BLaER1 treated with 17β-estradiol and CSF1 and Interleukin-3, amounts not matched to agents 10 nM and 100 nM (cell line): Measurements from ENCODE around the gene BCAP31.

Experiments used
- H3K27ac ChIP-seq, 11 experiments: shearing (Covaris generic); formaldehyde crosslinking; 2 replicates each; pipeline ENCODE4 v1.8.1; 2022
- H3K27me3 ChIP-seq, 11 experiments: shearing (Covaris generic); formaldehyde crosslinking; 2 replicates each; pipeline ENCODE4 v1.8.1; 2022
- H3K36me3 ChIP-seq, 11 experiments: shearing (Covaris generic); formaldehyde crosslinking; 2 replicates each; pipeline ENCODE4 v1.8.1; 2022
- H3K4me1 ChIP-seq, 10 experiments: shearing (Covaris generic); formaldehyde crosslinking; 2 replicates each; pipeline ENCODE4 v1.8.1; 2022
- H3K4me2 ChIP-seq, 11 experiments: shearing (Covaris generic); formaldehyde crosslinking; 2 replicates each; pipeline ENCODE4 v1.8.1; 2022
- H3K4me3 ChIP-seq, 10 experiments: shearing (Covaris generic); formaldehyde crosslinking; 2 replicates each; pipeline ENCODE4 v1.8.1; 2022
- H3K9ac ChIP-seq, 11 experiments: shearing (Covaris generic); formaldehyde crosslinking; 2 replicates each; pipeline ENCODE4 v1.8.1; 2022
- H3K9me3 ChIP-seq, 11 experiments: shearing (Covaris generic); formaldehyde crosslinking; replicated peaks in 1 of 11; 2 replicates each; pipeline ENCODE4 v1.8.1; 2022
- H4K20me1 ChIP-seq, 11 experiments: shearing (Covaris generic); formaldehyde crosslinking; 2 replicates each; pipeline ENCODE4 v1.8.1; 2022
- Cebpa-rat ChIP-seq, 11 experiments: shearing (Covaris generic); IDR thresholded peaks; 2 replicates each; pipeline ENCODE4 v1.8.1; 2022

Gene BCAP31

DNA sequence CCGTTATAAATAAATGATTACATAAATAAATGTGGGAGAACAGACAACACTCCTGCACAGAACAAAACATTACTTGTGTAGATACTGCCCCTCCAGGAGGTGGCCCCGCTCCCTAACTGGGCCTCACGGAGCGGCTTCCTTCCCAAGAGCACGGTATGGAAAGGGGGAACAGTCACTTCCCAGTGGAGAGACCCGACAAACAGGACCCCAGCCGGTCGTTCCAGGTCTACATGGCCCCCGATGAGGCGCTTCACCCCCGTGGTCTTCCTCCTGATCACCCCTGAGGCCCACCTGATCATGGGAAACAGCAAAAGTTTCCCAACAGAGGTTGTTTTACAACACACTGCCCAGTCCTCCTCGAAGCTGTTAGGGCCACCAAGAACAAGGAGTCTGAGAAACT lies 43.0 kb downstream of the BCAP31 start:
- H3K9ac ChIP-seq, result no peak overlapping the region
- H3K4me2 ChIP-seq, result no peak overlapping the region
- H3K4me1 ChIP-seq, result no peaks in the 10 kb centered on the region
- no peak for TF ChIP-seq Cebpa-rat (IDR thresholded peaks at IDR 0.05)
- H3K9me3 ChIP-seq, result peaks cover 15 to 39% (median 29%) of the 10 kb centered on the region in 11 experiments
- no peaks in the 10 kb centered on the region for H3K36me3 ChIP-seq
- H3K27ac ChIP-seq, result no peak overlapping the region
- no peak overlapping the region for H3K4me3 ChIP-seq
- peaks cover 3 to 57% (median 36%) of the 10 kb centered on the region in 11 experiments; a peak in 19 of 22 replicates for H3K27me3 ChIP-seq
- no peaks in the 10 kb centered on the region for H4K20me1 ChIP-seq

DNA sequence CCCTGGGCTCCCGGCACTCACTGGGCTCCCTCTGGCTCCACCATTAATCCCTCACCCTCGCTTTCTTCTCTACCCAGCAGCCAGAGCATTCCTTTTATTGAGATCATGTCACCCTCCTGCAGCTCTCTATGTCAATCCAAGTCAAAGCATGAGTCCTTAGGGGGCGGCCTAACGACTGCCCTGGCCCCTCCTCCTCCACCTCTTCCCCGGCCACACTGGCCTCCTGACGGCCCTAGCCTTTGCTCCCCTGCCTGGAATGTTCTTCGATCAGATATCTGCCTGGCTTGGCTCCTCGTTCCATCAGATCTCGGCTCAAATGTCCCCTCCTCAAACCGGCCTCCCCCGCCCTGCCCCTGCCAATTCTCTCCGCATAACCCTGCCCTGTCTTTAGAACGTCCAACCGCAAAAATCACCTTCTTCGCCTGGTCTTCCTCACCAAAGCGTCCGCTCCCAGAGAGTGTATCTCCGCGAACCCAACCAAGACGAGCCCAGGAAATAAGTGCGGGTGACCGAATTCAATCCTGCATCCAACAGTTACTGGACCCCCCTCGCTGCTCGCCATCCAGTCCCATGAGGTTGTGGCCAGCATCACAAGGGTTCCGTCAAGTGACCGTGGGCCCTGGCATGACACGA lies 49.9 kb downstream of the BCAP31 start:
- Histone ChIP-seq H3K27me3 (peaks cover 39 to 79% (median 64%) of the 10 kb centered on the region in 11 experiments), H3K36me3 (no peaks in the 10 kb centered on the region), H3K4me2 (no peak overlapping the region), H3K27ac (no peak overlapping the region), H3K4me1 (peaks cover 0 to 13% (median 0%) of the 10 kb centered on the region in 10 experiments; a peak in 4 of 20 replicates), H4K20me1 (no peaks in the 10 kb centered on the region; a peak in 1 of 22 replicates), H3K9me3 (peaks cover 0 to 41% (median 25%) of the 10 kb centered on the region in 11 experiments; a peak in 11 of 22 replicates), H3K4me3 (no peak overlapping the region), H3K9ac (no peak overlapping the region)
- no peak for TF ChIP-seq Cebpa-rat (IDR thresholded peaks at IDR 0.05)

DNA sequence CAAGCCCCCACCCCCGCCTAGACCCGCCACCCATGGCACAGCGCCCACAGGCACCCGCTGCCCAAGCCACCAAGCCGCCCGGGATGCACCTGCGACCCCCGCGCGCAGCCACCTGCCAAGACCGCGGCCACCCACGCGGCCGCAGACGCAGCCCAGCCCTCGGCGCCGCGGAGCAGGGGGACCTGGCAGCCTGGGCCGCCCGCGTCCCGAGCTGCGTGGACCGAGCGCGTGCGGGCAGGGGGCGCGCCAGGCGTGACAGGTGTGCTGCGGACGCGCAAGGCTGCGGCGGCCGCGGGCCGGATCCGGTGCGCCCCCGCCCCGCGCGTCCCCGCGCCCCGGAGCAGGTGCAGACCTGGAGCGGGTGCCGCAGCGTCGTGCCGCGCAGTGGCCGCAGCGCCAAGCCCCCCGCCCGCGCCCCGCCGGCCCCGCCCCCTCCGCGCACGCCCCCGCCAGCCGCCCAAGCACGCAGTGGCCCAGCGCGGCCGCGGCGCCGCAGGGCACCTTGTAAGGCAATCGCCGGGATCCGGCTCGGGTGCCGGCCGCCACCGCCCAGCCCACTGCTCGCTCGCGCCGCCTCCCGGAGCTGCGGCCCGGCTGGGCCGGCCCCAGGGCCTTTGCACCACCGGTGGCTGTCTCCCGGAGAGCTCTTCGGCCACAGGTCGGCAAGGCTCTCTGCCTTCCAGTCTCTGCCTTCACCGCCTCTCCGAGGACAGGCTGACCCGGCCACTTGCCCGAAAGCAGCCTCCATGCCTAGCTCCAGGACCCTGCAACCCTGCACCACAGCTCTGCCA lies 50.6 kb downstream of the BCAP31 start, which contains the start of gene PNCK:
Gene PNCK, minus strand, starts transcription at position 386 of the 791 bp plus-strand sequence. CDS start 737 bp downstream, outside the sequence.
- Histone ChIP-seq H3K4me3 (no peak within 1 kb of the TSS), H3K4me1 (peaks cover 0 to 13% (median 0%) of the 10 kb centered on the region in 10 experiments; a peak in 4 of 20 replicates), H3K36me3 (no peaks in the 10 kb centered on the region), H3K27me3 (peaks cover 36 to 72% (median 61%) of the 10 kb centered on the region in 11 experiments), H4K20me1 (no peaks in the 10 kb centered on the region; a peak in 1 of 22 replicates), H3K9me3 (peaks cover 0 to 48% (median 27%) of the 10 kb centered on the region in 11 experiments; a peak in 13 of 22 replicates), H3K27ac (no peak within 1 kb of the TSS), H3K4me2 (no peak within 1 kb of the TSS), H3K9ac (no peak within 1 kb of the TSS)
- TF ChIP-seq Cebpa-rat (IDR thresholded peaks at IDR 0.05), result no peak

DNA sequence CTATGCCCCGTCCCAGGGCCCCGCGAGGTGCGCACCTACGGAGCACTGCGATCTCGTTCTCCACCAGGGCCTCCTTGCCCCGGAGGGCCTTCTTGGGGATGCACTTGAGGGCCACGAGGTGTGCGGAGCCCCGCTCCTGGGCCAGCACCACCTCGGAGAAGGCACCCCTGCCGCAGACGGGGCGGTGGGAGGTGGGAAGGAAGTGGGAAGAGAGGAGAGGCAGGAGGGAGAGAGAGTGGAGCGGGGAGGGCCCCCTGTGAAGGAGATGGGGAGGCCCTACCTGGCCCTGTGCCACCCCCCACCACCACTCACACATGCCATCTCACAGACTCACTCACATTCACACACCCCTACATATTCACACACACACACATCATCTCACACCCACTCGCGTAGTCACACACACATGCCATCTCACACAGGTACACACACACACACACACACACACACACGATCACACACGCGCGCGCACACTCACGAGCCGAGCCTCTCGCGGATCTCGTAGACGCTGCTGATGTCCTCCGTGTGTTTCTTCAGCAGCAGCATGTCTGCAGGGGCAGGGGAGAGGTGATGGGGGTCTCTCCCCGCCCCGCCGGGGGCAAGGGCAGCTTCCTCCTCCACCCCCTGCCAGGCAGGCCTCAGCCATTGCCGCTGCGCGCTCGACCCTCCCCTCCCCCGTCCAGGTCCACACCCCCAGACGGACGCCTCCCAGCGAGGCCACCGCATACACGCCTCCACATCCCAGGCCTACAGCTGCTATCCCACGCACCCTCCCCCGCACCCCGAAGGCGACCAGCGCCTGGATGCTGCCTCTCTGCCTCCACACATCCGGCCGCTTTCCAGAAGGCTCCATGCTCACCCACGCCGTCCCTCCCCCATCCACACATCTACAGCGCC lies 51.4 kb downstream of the BCAP31 start:
- Histone ChIP-seq H3K4me2 (no peak overlapping the region), H3K36me3 (no peaks in the 10 kb centered on the region), H4K20me1 (no peaks in the 10 kb centered on the region; a peak in 1 of 22 replicates), H3K9me3 (peaks cover 0 to 54% (median 34%) of the 10 kb centered on the region in 11 experiments; a peak in 13 of 22 replicates), H3K27ac (no peak overlapping the region), H3K4me1 (peaks cover 0 to 13% (median 0%) of the 10 kb centered on the region in 10 experiments; a peak in 4 of 20 replicates), H3K27me3 (peaks cover 36 to 65% (median 57%) of the 10 kb centered on the region in 11 experiments), H3K9ac (no peak overlapping the region), H3K4me3 (no peak overlapping the region)
- TF ChIP-seq Cebpa-rat (IDR thresholded peaks at IDR 0.05), result no peak

DNA sequence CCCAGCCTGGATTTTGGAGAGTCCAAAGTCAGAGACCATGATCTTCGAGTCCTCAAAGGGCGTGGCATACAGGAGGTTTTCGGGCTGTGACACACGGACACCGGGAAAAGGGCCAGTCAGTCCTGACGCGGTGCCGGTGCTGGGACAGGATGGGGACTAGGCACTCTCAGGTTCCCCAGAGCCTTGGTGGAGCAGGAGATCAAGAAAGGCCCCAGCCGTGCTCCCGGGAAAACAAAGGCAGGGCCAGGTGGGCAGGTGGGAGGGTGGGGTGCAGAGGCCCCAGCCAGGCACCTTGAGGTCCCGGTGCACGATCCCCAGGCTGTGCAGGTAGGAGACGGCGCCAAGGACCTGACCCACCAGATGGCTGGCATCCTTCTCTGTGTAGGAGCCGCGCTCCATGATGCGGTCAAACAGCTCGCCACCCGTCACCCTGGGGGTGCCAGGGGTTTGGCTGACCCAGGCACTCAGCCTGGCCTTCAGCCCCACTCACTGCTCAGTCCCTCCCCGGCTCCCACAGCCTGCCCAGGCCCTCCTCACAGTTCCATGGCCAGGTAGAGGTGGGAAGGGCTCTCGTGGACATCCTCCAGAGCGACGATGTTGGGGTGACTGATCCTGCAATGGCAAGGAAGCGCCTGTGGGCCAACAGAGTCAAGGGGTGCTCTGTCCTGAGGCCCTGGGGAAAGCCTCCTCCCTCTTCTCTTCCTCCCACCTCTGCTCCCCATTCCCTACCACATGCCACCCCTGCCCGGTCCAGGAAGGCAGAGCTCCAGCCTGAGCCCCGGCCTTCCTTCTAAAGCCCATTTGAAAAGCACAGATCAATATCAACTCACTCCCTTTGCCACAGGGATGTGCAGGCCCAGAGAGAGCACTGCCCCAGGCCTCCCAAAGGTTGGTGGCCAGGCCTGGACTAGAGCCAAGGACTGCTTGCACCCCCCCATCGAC lies 52.3 kb downstream of the BCAP31 start:
- Histone ChIP-seq H3K9ac (no peak overlapping the region), H4K20me1 (no peaks in the 10 kb centered on the region; a peak in 1 of 22 replicates), H3K27me3 (peaks cover 36 to 64% (median 53%) of the 10 kb centered on the region in 11 experiments), H3K4me2 (no peak overlapping the region), H3K9me3 (peaks cover 0 to 54% (median 34%) of the 10 kb centered on the region in 11 experiments; a peak in 13 of 22 replicates), H3K4me3 (no peak overlapping the region), H3K4me1 (peaks cover 0 to 13% (median 0%) of the 10 kb centered on the region in 10 experiments; a peak in 4 of 20 replicates), H3K36me3 (no peaks in the 10 kb centered on the region), H3K27ac (no peak overlapping the region)
- TF ChIP-seq Cebpa-rat (IDR thresholded peaks at IDR 0.05), result no peak

DNA sequence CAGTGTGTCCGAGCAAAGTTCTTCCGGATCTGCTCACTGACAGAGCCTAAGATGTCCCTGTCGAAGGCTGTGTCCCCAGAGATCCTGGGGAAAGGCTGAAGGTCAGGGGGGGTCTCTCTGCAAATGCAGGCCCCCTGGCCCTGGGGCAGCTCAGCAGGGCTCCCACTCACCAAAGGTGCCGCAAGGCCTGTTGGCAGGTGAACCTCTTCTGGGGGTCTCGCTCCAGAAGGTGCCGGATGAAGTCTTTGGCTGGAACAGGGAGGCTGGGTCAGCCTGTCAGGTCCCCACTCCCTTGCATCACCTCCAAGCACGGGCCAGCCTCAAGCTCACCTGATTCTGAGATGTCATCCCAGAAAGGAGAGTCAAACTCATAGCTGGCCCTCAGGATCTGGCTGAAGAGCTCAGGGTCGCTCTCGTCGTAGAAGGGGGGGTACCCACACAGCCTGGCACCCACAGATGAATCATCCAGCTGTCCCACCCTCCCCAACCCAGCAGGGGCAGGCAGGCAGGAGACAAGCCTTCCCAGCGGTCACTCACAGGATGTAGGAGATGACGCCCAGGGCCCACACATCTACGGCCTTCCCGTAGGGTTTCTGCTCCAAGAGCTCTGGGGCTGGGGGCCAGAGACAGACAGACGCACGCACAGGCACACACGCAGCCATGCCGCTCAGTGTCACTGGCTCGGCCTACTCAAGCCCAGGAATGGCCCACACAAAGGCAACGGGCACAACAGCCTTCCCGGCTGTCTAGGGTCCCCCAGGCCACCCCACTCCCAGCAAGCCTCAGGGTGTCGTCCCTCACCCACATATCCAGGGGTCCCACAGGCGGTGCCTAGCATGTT lies 53.2 kb downstream of the BCAP31 start:
- Histone ChIP-seq H3K27ac (no peak overlapping the region), H3K4me3 (no peak overlapping the region), H3K4me2 (no peak overlapping the region), H3K27me3 (peaks cover 36 to 63% (median 51%) of the 10 kb centered on the region in 11 experiments), H3K9me3 (peaks cover 0 to 57% (median 34%) of the 10 kb centered on the region in 11 experiments; a peak in 13 of 22 replicates), H3K4me1 (peaks cover 0 to 12% (median 0%) of the 10 kb centered on the region in 10 experiments; a peak in 4 of 20 replicates), H3K9ac (no peak overlapping the region), H4K20me1 (no peaks in the 10 kb centered on the region; a peak in 1 of 22 replicates), H3K36me3 (no peaks in the 10 kb centered on the region)
- no peak for TF ChIP-seq Cebpa-rat (IDR thresholded peaks at IDR 0.05)
